Hepatocyte (in vitro differentiated cells): ENCODE measurements around the gene HECW1. TPM values are rescaled to one million over a fixed set of nuclear protein-coding genes. Genes with fewer than 3 reads are reported as not detected.

Experiments used
- DNase-seq: peaks from one replicate; pipeline ENCODE4 v3.0.0-alpha.2; 2016; ENCODE audit warnings: low spot score
- H2AFZ ChIP-seq: fragments of 200-600 bp; sonication (generic); 2 replicates; pipeline ENCODE4 v1.6.0; 2016; ENCODE audit warnings: antibody characterized with exemption, mild to moderate bottlenecking
- H3K27ac ChIP-seq: fragments of 200-600 bp; sonication (generic); 2 replicates; pipeline ENCODE4 v1.5.1; 2016; ENCODE audit warnings: mild to moderate bottlenecking
- H3K27me3 ChIP-seq: fragments of 200-600 bp; sonication (generic); 2 replicates; pipeline ENCODE4 v1.6.1; 2016
- H3K36me3 ChIP-seq: fragments of 200-600 bp; sonication (generic); replicated peaks from 2 replicates; pipeline ENCODE4 v1.5.1; 2016; ENCODE audit warnings: low read depth; ENCODE audit not compliant: insufficient read depth
- H3K4me1 ChIP-seq: fragments of 200-600 bp; sonication (generic); 2 replicates; pipeline ENCODE4 v1.5.1; 2016; ENCODE audit warnings: mild to moderate bottlenecking, moderate library complexity; ENCODE audit not compliant: insufficient read depth
- H3K4me2 ChIP-seq: fragments of 200-600 bp; sonication (generic); 2 replicates; pipeline ENCODE4 v1.6.0; 2016
- H3K4me3 ChIP-seq: fragments of 200-600 bp; sonication (generic); 2 replicates; pipeline ENCODE4 v1.5.1; 2016; ENCODE audit warnings: mild to moderate bottlenecking
- H3K79me2 ChIP-seq: fragments of 200-600 bp; sonication (generic); 2 replicates; pipeline ENCODE4 v1.6.0; 2017; ENCODE audit warnings: mild to moderate bottlenecking
- H3K9me2 ChIP-seq: fragments of 200-600 bp; sonication (generic); replicated peaks from 2 replicates; pipeline ENCODE4 v1.6.0; 2017; ENCODE audit warnings: mild to moderate bottlenecking; ENCODE audit not compliant: insufficient read depth
- H3K9me3 ChIP-seq: fragments of 200-600 bp; sonication (generic); 2 replicates; pipeline ENCODE4 v1.5.1; 2016; ENCODE audit warnings: low read depth, mild to moderate bottlenecking
- H4K20me1 ChIP-seq: fragments of 200-600 bp; sonication (generic); 2 replicates; pipeline ENCODE4 v1.6.0; 2016; ENCODE audit warnings: mild to moderate bottlenecking; ENCODE audit not compliant: insufficient read depth, poor library complexity, severe bottlenecking
- EZH2 ChIP-seq: fragments of 200-600 bp; sonication (generic); IDR thresholded peaks from 2 replicates; pipeline ENCODE4 v1.6.1; 2016; ENCODE audit warnings: antibody characterized with exemption, mild to moderate bottlenecking, borderline replicate concordance
- EZH2phosphoT487 ChIP-seq: fragments of 200-600 bp; sonication (generic); IDR thresholded peaks from one replicate; pipeline ENCODE4 v1.6.1; 2018; ENCODE audit warnings: antibody characterized with exemption, mild to moderate bottlenecking, low read depth, moderate library complexity; ENCODE audit not compliant: unreplicated experiment, severe bottlenecking
- WGBS: methylation state at CpG from one replicate; pipeline ENCODE4 v1.1.6; 2016; ENCODE audit warnings: low lambda C conversion rate; ENCODE audit errors: missing lambda C conversion rate; 5-methylcytosine and 5-hydroxymethylcytosine counted together
- polyA plus RNA-seq: library from polyadenylated mRNA; unstranded; fragments of >200 nt; fragmentation: Nextera tagmentation; extraction: Ambion mirVana; gene quantifications from 2 replicates; pipeline ENCODE4 v1.2.1, GENCODE V29; 2016
- total RNA-seq: library from RNA; depleted of rRNA; stranded (reverse); fragments of >200 nt; gene quantifications from 2 replicates; pipeline ENCODE4 v1.2.3, GENCODE V29; 2014
- TF ChIP-seq, protein P1 (sequence below): fragments of 200-600 bp; sonication (generic); IDR thresholded peaks from 2 replicates; pipeline ENCODE4 v1.5.1; 2016; ENCODE audit warnings: antibody characterized with exemption, mild to moderate bottlenecking; ENCODE audit not compliant: poor library complexity

Gene HECW1
- total and polyA plus RNA-seq, 2 experiments from 2014 or later, result 1.5 to 7.6 TPM

- Histone ChIP-seq H3K9me3 (no peaks in the 10 kb centered on the region), H3K4me1 (no peaks in the 10 kb centered on the region), H3K36me3 (no peaks in the 10 kb centered on the region), H4K20me1 (no peaks in the 10 kb centered on the region), H3K79me2 (no peaks in the 10 kb centered on the region), H2AFZ (no peak overlapping the region), H3K27ac (no peak overlapping the region), H3K4me3 (no peak overlapping the region), H3K9me2 (no peaks in the 10 kb centered on the region), H3K27me3 (no peaks in the 10 kb centered on the region), H3K4me2 (no peak overlapping the region)
- no peak for TF ChIP-seq EZH2phosphoT487
- TF ChIP-seq, protein P1, sequence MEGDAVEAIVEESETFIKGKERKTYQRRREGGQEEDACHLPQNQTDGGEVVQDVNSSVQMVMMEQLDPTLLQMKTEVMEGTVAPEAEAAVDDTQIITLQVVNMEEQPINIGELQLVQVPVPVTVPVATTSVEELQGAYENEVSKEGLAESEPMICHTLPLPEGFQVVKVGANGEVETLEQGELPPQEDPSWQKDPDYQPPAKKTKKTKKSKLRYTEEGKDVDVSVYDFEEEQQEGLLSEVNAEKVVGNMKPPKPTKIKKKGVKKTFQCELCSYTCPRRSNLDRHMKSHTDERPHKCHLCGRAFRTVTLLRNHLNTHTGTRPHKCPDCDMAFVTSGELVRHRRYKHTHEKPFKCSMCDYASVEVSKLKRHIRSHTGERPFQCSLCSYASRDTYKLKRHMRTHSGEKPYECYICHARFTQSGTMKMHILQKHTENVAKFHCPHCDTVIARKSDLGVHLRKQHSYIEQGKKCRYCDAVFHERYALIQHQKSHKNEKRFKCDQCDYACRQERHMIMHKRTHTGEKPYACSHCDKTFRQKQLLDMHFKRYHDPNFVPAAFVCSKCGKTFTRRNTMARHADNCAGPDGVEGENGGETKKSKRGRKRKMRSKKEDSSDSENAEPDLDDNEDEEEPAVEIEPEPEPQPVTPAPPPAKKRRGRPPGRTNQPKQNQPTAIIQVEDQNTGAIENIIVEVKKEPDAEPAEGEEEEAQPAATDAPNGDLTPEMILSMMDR, result no peak
- no peak for DNase-seq
- WGBS, result 62% methylated on average over 3 of the region's 3 CpGs
Measured at GRCh38 chr7:43351683-43352082, 239.2 kb downstream of the HECW1 start.

GRCh38 chr7:43353902-43354301 is 241.5 kb downstream of the HECW1 start:
- H3K79me2 ChIP-seq, result no peaks in the 10 kb centered on the region
- H3K27me3 ChIP-seq, result no peaks in the 10 kb centered on the region
- H3K36me3 ChIP-seq, result no peaks in the 10 kb centered on the region
- no peaks in the 10 kb centered on the region for H4K20me1 ChIP-seq
- H3K9me2 ChIP-seq, result no peaks in the 10 kb centered on the region
- 93% methylated on average over 1 of the region's 1 CpG for WGBS
- H2AFZ ChIP-seq, result no peak overlapping the region
- TF ChIP-seq EZH2phosphoT487 (no peak), EZH2 (no peak)
- TF ChIP-seq, protein P1, result no peak
- no peaks in the 10 kb centered on the region for H3K4me1 ChIP-seq
- H3K4me2 ChIP-seq, result no peak overlapping the region
- no peak for DNase-seq
- no peaks in the 10 kb centered on the region for H3K9me3 ChIP-seq
- no peak overlapping the region for H3K4me3 ChIP-seq
- no peak overlapping the region for H3K27ac ChIP-seq

DNA sequence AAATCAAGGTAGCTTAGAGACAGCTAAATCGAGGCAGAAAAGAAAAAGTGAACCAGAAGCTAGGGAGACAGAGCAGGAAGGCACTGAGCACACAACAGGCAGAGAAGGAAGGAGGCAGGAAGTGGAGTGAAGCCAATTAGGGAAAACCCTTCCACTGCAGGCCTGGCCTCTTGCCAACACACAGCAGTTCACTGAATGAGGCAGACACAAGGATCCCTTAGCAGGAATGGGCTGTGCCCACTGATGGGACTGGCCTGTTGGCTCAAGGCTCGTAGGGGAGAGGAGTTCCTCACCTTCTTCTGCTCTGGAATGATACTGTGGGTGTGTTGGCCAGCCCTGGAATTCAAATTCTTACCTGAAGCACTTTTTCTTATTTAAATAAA is 250.2 kb downstream of the HECW1 start:
- H3K4me2 ChIP-seq, result no peak overlapping the region
- no peaks in the 10 kb centered on the region for H4K20me1 ChIP-seq
- no peaks in the 10 kb centered on the region for H3K27me3 ChIP-seq
- 71% methylated on average over 2 of the region's 2 CpGs for WGBS
- DNase-seq, result peak; percentile 47
- no peak for TF ChIP-seq EZH2phosphoT487
- no peak for TF ChIP-seq EZH2
- TF ChIP-seq, protein P1, result no peak
- H3K9me3 ChIP-seq, result no peaks in the 10 kb centered on the region
- no peaks in the 10 kb centered on the region for H3K9me2 ChIP-seq
- no peaks in the 10 kb centered on the region for H3K4me1 ChIP-seq
- H2AFZ ChIP-seq, result no peak overlapping the region
- no peaks in the 10 kb centered on the region for H3K36me3 ChIP-seq
- no peaks in the 10 kb centered on the region for H3K79me2 ChIP-seq
- no peak overlapping the region for H3K27ac ChIP-seq
- H3K4me3 ChIP-seq, result no peak overlapping the region
